HEK293 (cell line): ENCODE data around the gene CD3D.

Experiments used
- CTCF ChIA-PET: fragments of 350-600 bp; formaldehyde crosslinking; extraction: SDS; loops from one replicate; lab custom pipeline; 2021; ENCODE audit warnings: antibody characterized with exemption; lab: Yijun Ruan, JAX
- POLR2A ChIA-PET: fragments of 300-600 bp; formaldehyde crosslinking; extraction: SDS; loops from one replicate; lab custom pipeline; 2020; ENCODE audit warnings: antibody characterized with exemption, inconsistent platforms; lab: Yijun Ruan, JAX
- H3K27ac ChIP-seq: fragments of 200-500 bp; sonication (Bioruptor generic); 2 replicates; pipeline ENCODE4 v1.5.1; 2014; ENCODE audit warnings: low read depth, low read length, control low read depth, inconsistent platforms; ENCODE audit errors: extremely low read depth
- H3K36me3 ChIP-seq, 2 experiments: fragments of 200-500 bp in 1 of 2; sonication (Bioruptor generic) in 1 of 2; 1 replicate in 1 of 2; 2 replicates in 1 of 2; pipeline ENCODE4 v1.5.1; 2014 to 2017; ENCODE audit warnings: inconsistent platforms in 2 of 2, low read length in 2 of 2; ENCODE audit not compliant: control insufficient read depth in 2 of 2, insufficient read depth in 1 of 2
- H3K4me1 ChIP-seq: fragments of 200-500 bp; sonication (Bioruptor generic); 2 replicates; pipeline ENCODE4 v1.5.1; 2014; ENCODE audit warnings: mild to moderate bottlenecking, low read length, inconsistent platforms; ENCODE audit not compliant: control insufficient read depth, insufficient read depth
- H3K4me3 ChIP-seq: 2 replicates; pipeline ENCODE4 v1.5.1; 2011; ENCODE audit warnings: low read depth, mild to moderate bottlenecking, control low read depth, low read length, moderate library complexity
- H3K9me3 ChIP-seq: fragments of 200-500 bp; sonication (Bioruptor generic); 2 replicates; pipeline ENCODE4 v1.5.1; 2014; ENCODE audit warnings: low read depth, low read length, inconsistent platforms; ENCODE audit not compliant: control insufficient read depth, insufficient read depth
- EGR2 ChIP-seq: fragments of 450-650 bp; formaldehyde crosslinking; IDR thresholded peaks from 2 replicates; pipeline ENCODE4 v1.5.1; 2016; ENCODE audit warnings: low read depth, missing biosample characterization, missing genetic modification characterization
- GLI4 ChIP-seq: fragments of 450-650 bp; formaldehyde crosslinking; IDR thresholded peaks from 2 replicates; pipeline ENCODE4 v1.5.1; 2016; ENCODE audit warnings: missing biosample characterization, missing genetic modification characterization
- GLIS1 ChIP-seq: fragments of 450-650 bp; formaldehyde crosslinking; IDR thresholded peaks from 2 replicates; pipeline ENCODE4 v1.5.1; 2016; ENCODE audit warnings: missing biosample characterization, missing genetic modification characterization
- IKZF3 ChIP-seq: fragments of 450-650 bp; IDR thresholded peaks from 2 replicates; pipeline ENCODE4 v1.5.0; 2018; ENCODE audit warnings: missing biosample characterization, mild to moderate bottlenecking, missing genetic modification characterization, moderate library complexity
- MYNN ChIP-seq: fragments of 450-650 bp; formaldehyde crosslinking; IDR thresholded peaks from 2 replicates; pipeline ENCODE4 v1.5.1; 2016; ENCODE audit warnings: missing biosample characterization, missing genetic modification characterization, borderline replicate concordance
- SCRT1 ChIP-seq: fragments of 450-650 bp; formaldehyde crosslinking; IDR thresholded peaks from 2 replicates; pipeline ENCODE4 v1.5.1; 2016; ENCODE audit warnings: missing biosample characterization, missing genetic modification characterization, borderline replicate concordance
- SCRT2 ChIP-seq: fragments of 450-650 bp; formaldehyde crosslinking; IDR thresholded peaks from 2 replicates; pipeline ENCODE4 v1.5.1; 2016; ENCODE audit warnings: missing biosample characterization, missing genetic modification characterization
- SP3 ChIP-seq: fragments of 450-650 bp; formaldehyde crosslinking; IDR thresholded peaks from 2 replicates; pipeline ENCODE4 v1.5.1; 2016; ENCODE audit warnings: missing biosample characterization, missing genetic modification characterization
- TRIM28 ChIP-seq: IDR thresholded peaks from 2 replicates; pipeline ENCODE4 v1.6.1; 2011; ENCODE audit warnings: low read length, control low read depth, borderline replicate concordance
- WT1 ChIP-seq: fragments of 450-650 bp; formaldehyde crosslinking; IDR thresholded peaks from 2 replicates; pipeline ENCODE4 v1.5.1; 2016; ENCODE audit warnings: missing biosample characterization, missing genetic modification characterization
- ZBTB1 ChIP-seq: fragments of 450-650 bp; formaldehyde crosslinking; IDR thresholded peaks from 2 replicates; pipeline ENCODE4 v1.5.1; 2016; ENCODE audit warnings: missing biosample characterization, missing genetic modification characterization
- ZFP37 ChIP-seq: fragments of 450-650 bp; formaldehyde crosslinking; IDR thresholded peaks from 2 replicates; pipeline ENCODE4 v1.5.1; 2016; ENCODE audit warnings: missing biosample characterization, missing genetic modification characterization
- ZNF114 ChIP-seq: fragments of 450-650 bp; formaldehyde crosslinking; IDR thresholded peaks from 2 replicates; pipeline ENCODE4 v1.5.0; 2017; ENCODE audit warnings: missing biosample characterization, missing genetic modification characterization
- ZNF174 ChIP-seq: fragments of 450-650 bp; formaldehyde crosslinking; IDR thresholded peaks from 2 replicates; pipeline ENCODE4 v1.5.0; 2017; ENCODE audit warnings: missing biosample characterization, mild to moderate bottlenecking, missing genetic modification characterization
- ZNF214 ChIP-seq: fragments of 450-650 bp; formaldehyde crosslinking; IDR thresholded peaks from 2 replicates; pipeline ENCODE4 v1.5.1; 2017; ENCODE audit warnings: missing biosample characterization, mild to moderate bottlenecking, missing genetic modification characterization, borderline replicate concordance
- ZNF23 ChIP-seq: fragments of 450-650 bp; formaldehyde crosslinking; IDR thresholded peaks from 2 replicates; pipeline ENCODE4 v1.5.1; 2016; ENCODE audit warnings: missing biosample characterization, missing genetic modification characterization, borderline replicate concordance
- ZNF292 ChIP-seq: fragments of 450-650 bp; formaldehyde crosslinking; IDR thresholded peaks from 2 replicates; pipeline ENCODE4 v1.5.1; 2016; ENCODE audit warnings: low read depth, missing biosample characterization, missing genetic modification characterization, borderline replicate concordance
- ZNF514 ChIP-seq: fragments of 450-650 bp; formaldehyde crosslinking; IDR thresholded peaks from 2 replicates; pipeline ENCODE4 v1.5.1; 2016; ENCODE audit warnings: missing biosample characterization, missing genetic modification characterization
- ZNF521 ChIP-seq: fragments of 450-650 bp; formaldehyde crosslinking; IDR thresholded peaks from 2 replicates; pipeline ENCODE4 v1.5.1; 2017; ENCODE audit warnings: missing biosample characterization, mild to moderate bottlenecking, missing genetic modification characterization
- ZNF560 ChIP-seq: fragments of 450-650 bp; formaldehyde crosslinking; IDR thresholded peaks from 2 replicates; pipeline ENCODE4 v1.5.1; 2017; ENCODE audit warnings: missing biosample characterization, missing genetic modification characterization, borderline replicate concordance
- ZNF610 ChIP-seq: fragments of 450-650 bp; formaldehyde crosslinking; IDR thresholded peaks from 2 replicates; pipeline ENCODE4 v1.5.1; 2016; ENCODE audit warnings: missing biosample characterization, missing genetic modification characterization, borderline replicate concordance
- ZNF837 ChIP-seq: fragments of 450-650 bp; formaldehyde crosslinking; IDR thresholded peaks from 2 replicates; pipeline ENCODE4 v1.5.1; 2016; ENCODE audit warnings: missing biosample characterization, missing genetic modification characterization
- ZSCAN23 ChIP-seq: fragments of 450-650 bp; formaldehyde crosslinking; IDR thresholded peaks from 2 replicates; pipeline ENCODE4 v1.5.1; 2016; ENCODE audit warnings: missing biosample characterization, missing genetic modification characterization
- TF ChIP-seq, protein P1 (sequence below): fragments of 450-650 bp; formaldehyde crosslinking; IDR thresholded peaks from 2 replicates; pipeline ENCODE4 v1.5.1; 2016; ENCODE audit warnings: missing biosample characterization, missing genetic modification characterization
- TF ChIP-seq, protein P2 (sequence below): fragments of 450-650 bp; formaldehyde crosslinking; IDR thresholded peaks from 2 replicates; pipeline ENCODE4 v1.5.0; 2017; ENCODE audit warnings: missing biosample characterization, missing genetic modification characterization, borderline replicate concordance
- TF ChIP-seq, protein P3 (sequence below): fragments of 450-650 bp; formaldehyde crosslinking; IDR thresholded peaks from 2 replicates; pipeline ENCODE4 v1.5.1; 2017; ENCODE audit warnings: missing biosample characterization, missing genetic modification characterization
- TF ChIP-seq, protein P4 (sequence below): fragments of 450-650 bp; formaldehyde crosslinking; IDR thresholded peaks from 2 replicates; pipeline ENCODE4 v1.5.1; 2016; ENCODE audit warnings: missing biosample characterization, missing genetic modification characterization

CD3D gene

DNA sequence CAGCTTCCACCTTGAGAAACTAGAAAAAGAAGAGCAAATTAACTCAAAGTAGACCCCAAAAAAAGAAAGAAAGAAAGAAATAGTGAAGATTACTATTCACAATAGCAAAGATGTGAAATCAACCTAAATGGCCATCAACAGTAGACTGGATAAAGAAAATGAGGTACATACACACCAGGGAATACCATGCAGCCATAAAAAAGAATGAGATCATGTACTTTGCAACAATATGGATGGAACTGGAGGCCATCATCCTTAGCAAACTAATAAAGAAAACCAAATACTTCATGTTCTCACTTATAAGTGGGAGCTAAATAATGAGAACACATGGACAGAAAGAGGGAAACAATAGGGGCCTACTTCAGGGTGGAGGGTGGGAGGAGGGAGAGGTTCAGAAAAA, 13.8 kb downstream of the CD3D start:
- H3K36me3 ChIP-seq: no peaks in the 10 kb centered on the region
- H3K27ac ChIP-seq: no peak overlapping the region
- no peaks in the 10 kb centered on the region for H3K9me3 ChIP-seq
- TF ChIP-seq ZFP37 (tag by site-specific recombination) (no peak), ZNF174 (tag by site-specific recombination) (no peak), ZBTB1 (no peak), ZNF23 (tag by site-specific recombination) (no peak), ZNF610 (tag by site-specific recombination) (no peak), SP3 (tag by site-specific recombination) (no peak), ZNF292 (no peak), ZNF560 (tag by site-specific recombination) (no peak), MYNN (tag by site-specific recombination) (no peak), TRIM28 (no peak), ZNF521 (tag by site-specific recombination) (no peak), ZNF114 (no peak)
- TF ChIP-seq, protein P1, sequence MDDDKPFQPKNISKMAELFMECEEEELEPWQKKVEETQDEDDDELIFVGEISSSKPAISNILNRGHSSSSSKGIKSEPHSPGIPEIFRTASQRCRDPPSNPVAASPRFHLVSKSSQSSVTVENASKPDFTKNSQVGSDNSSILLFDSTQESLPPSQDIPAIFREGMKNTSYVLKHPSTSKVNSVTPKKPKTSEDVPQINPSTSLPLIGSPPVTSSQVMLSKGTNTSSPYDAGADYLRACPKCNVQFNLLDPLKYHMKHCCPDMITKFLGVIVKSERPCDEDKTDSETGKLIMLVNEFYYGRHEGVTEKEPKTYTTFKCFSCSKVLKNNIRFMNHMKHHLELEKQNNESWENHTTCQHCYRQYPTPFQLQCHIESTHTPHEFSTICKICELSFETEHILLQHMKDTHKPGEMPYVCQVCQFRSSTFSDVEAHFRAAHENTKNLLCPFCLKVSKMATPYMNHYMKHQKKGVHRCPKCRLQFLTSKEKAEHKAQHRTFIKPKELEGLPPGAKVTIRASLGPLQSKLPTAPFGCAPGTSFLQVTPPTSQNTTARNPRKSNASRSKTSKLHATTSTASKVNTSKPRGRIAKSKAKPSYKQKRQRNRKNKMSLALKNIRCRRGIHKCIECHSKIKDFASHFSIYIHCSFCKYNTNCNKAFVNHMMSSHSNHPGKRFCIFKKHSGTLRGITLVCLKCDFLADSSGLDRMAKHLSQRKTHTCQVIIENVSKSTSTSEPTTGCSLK (tag by site-specific recombination): no peak
- TF ChIP-seq, protein P2, sequence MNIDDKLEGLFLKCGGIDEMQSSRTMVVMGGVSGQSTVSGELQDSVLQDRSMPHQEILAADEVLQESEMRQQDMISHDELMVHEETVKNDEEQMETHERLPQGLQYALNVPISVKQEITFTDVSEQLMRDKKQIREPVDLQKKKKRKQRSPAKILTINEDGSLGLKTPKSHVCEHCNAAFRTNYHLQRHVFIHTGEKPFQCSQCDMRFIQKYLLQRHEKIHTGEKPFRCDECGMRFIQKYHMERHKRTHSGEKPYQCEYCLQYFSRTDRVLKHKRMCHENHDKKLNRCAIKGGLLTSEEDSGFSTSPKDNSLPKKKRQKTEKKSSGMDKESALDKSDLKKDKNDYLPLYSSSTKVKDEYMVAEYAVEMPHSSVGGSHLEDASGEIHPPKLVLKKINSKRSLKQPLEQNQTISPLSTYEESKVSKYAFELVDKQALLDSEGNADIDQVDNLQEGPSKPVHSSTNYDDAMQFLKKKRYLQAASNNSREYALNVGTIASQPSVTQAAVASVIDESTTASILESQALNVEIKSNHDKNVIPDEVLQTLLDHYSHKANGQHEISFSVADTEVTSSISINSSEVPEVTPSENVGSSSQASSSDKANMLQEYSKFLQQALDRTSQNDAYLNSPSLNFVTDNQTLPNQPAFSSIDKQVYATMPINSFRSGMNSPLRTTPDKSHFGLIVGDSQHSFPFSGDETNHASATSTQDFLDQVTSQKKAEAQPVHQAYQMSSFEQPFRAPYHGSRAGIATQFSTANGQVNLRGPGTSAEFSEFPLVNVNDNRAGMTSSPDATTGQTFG (tag by site-specific recombination): no peak
- no peak overlapping the region for H3K4me3 ChIP-seq
- H3K4me1 ChIP-seq: no peaks in the 10 kb centered on the region
- POLR2A ChIA-PET: no interaction called here
- CTCF ChIA-PET: interaction anchor here (0.6 kb wide), 1 partner anchor 305 kb away, joined by 3 read pairs; no protein-coding TSS in a partner anchor

DNA sequence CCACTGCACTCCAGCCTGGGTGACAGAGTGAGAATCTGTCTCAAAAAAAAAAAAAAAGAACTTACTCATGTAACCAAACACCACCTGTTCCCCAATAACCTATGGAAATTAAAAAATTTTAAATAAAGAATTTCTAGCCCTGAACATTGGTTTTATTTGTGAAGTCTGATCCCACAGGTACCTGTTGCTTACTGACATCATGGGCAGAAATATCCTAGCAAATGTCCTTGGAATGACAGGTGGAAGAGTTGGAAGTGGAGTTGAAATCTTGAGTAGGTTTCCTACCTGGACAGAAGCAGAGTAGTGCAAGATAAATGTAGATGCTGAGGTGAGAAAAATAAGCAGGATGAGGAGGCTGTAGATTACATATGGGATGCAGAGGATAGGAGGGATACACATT, 17.2 kb downstream of the CD3D start:
- no peaks in the 10 kb centered on the region for H3K4me1 ChIP-seq
- H3K36me3 ChIP-seq: no peaks in the 10 kb centered on the region
- CTCF ChIA-PET: interaction anchor here (0.6 to 1.0 kb wide), 2 partner anchors 30 to 126 kb away, joined by 3 to 4 read pairs; no protein-coding TSS in a partner anchor
- H3K9me3 ChIP-seq: no peaks in the 10 kb centered on the region
- H3K4me3 ChIP-seq: no peak overlapping the region
- no peak overlapping the region for H3K27ac ChIP-seq
- no peak for TF ChIP-seq ZNF514 (tag by site-specific recombination)
- peak; percentile 91 for TF ChIP-seq SCRT2
- TF ChIP-seq SCRT1 (tag by site-specific recombination): peak; percentile 69; the same call in 1 of the 2 replicates
- TF ChIP-seq ZNF837 (tag by site-specific recombination): no peak
- POLR2A ChIA-PET: no interaction called here

DNA sequence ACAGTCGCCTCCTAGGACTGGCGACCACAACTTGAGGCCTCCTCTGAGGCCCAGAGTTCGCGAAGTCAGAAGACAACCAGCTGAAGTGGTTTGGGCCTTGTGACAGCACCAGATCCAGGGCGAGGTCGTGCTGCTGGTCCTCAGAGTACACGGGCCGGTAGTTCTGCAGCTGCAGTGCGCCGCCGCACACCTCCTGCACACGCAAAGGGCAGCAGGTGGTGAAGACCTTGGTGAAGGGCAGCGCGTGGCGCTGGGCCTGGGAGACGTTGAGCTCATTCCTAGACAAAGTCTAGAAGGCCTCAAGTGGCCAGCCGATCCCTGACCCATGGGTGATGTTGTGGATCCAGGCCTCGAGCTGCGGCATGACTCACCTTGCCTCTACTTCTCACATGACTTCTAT, 19.8 kb downstream of the CD3D start:
- no peaks in the 10 kb centered on the region for H3K36me3 ChIP-seq
- H3K4me3 ChIP-seq: no peak overlapping the region
- POLR2A ChIA-PET: no interaction called here
- H3K9me3 ChIP-seq: no peaks in the 10 kb centered on the region
- H3K27ac ChIP-seq: no peak overlapping the region
- no peaks in the 10 kb centered on the region for H3K4me1 ChIP-seq
- CTCF ChIA-PET: interaction anchor here (0.9 to 1.0 kb wide), 2 partner anchors 124 to 151 kb away, joined by 3 to 4 read pairs; no protein-coding TSS in a partner anchor
- no peak for TF ChIP-seq ZNF214 (tag by site-specific recombination)
- TF ChIP-seq, protein P3, sequence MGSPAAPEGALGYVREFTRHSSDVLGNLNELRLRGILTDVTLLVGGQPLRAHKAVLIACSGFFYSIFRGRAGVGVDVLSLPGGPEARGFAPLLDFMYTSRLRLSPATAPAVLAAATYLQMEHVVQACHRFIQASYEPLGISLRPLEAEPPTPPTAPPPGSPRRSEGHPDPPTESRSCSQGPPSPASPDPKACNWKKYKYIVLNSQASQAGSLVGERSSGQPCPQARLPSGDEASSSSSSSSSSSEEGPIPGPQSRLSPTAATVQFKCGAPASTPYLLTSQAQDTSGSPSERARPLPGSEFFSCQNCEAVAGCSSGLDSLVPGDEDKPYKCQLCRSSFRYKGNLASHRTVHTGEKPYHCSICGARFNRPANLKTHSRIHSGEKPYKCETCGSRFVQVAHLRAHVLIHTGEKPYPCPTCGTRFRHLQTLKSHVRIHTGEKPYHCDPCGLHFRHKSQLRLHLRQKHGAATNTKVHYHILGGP (tag by site-specific recombination): no peak
- no peak for TF ChIP-seq ZSCAN23 (tag by site-specific recombination)
- TF ChIP-seq WT1 (tag by site-specific recombination): no peak
- no peak for TF ChIP-seq IKZF3 (tag by site-specific recombination)
- no peak for TF ChIP-seq GLI4
- TF ChIP-seq, protein P4, sequence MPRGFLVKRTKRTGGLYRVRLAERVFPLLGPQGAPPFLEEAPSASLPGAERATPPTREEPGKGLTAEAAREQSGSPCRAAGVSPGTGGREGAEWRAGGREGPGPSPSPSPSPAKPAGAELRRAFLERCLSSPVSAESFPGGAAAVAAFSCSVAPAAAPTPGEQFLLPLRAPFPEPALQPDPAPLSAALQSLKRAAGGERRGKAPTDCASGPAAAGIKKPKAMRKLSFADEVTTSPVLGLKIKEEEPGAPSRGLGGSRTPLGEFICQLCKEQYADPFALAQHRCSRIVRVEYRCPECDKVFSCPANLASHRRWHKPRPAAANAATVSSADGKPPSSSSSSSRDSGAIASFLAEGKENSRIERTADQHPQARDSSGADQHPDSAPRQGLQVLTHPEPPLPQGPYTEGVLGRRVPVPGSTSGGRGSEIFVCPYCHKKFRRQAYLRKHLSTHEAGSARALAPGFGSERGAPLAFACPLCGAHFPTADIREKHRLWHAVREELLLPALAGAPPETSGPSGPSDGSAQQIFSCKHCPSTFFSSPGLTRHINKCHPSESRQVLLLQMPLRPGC (tag by site-specific recombination): no peak
- no peak for TF ChIP-seq EGR2 (tag by site-specific recombination)
- no peak for TF ChIP-seq GLIS1 (tag by site-specific recombination)
